A673 (cell line): ENCODE results near the gene RPAP3. TPM values are rescaled to one million over a fixed set of nuclear protein-coding genes. Genes with fewer than 3 reads are reported as not detected.
A peak's percentile ranks its signal among the peaks of the same experiment; 100 is the strongest.

Experiments
- BruUV-seq: library from RNA; stranded (reverse); fragments of 400-500 nt; replicated peaks from 2 replicates; lab custom pipeline; 2021; lab: Mats Ljungman, UMichigan
- CTCF ChIA-PET: fragments of 300-600 bp; sonication (Branson Sonifier 250); formaldehyde crosslinking; loops from one replicate; lab custom pipeline; 2022; ENCODE audit warnings: antibody characterized with exemption; lab: Charles Lee
- POLR2A ChIA-PET: fragments of 300-600 bp; sonication (Branson Sonifier 250); formaldehyde crosslinking; loops from one replicate; lab custom pipeline; 2022; ENCODE audit warnings: antibody characterized with exemption; ENCODE audit not compliant: low non-redundant PET; lab: Charles Lee
- DNase-seq: peaks from one replicate; pipeline ENCODE4 v3.0.0-alpha.2; 2015; ENCODE audit warnings: low spot score
- H3K27ac ChIP-seq: fragments of 200-600 bp; sonication (generic); 2 replicates; pipeline ENCODE4 v1.5.1; 2016; ENCODE audit warnings: mixed run types, low read depth, mild to moderate bottlenecking, mixed read lengths, antibody characterized with exemption, low read length; ENCODE audit not compliant: poor library complexity, severe bottlenecking
- H3K27me3 ChIP-seq: fragments of 200-600 bp; sonication (generic); replicated peaks from 2 replicates; pipeline ENCODE4 v1.6.1; 2017; ENCODE audit warnings: mixed run types, low read depth, mild to moderate bottlenecking, mixed read lengths, antibody characterized with exemption, low read length; ENCODE audit not compliant: insufficient read depth, poor library complexity
- H3K36me3 ChIP-seq: fragments of 200-600 bp; sonication (generic); 2 replicates; pipeline ENCODE4 v1.6.1; 2016; ENCODE audit warnings: mixed run types, mild to moderate bottlenecking, mixed read lengths, antibody characterized with exemption, low read length; ENCODE audit not compliant: insufficient read depth, poor library complexity, severe bottlenecking
- H3K4me1 ChIP-seq: fragments of 200-600 bp; sonication (generic); 2 replicates; pipeline ENCODE4 v1.6.1; 2017; ENCODE audit warnings: mixed run types, mild to moderate bottlenecking, mixed read lengths, antibody characterized with exemption, low read length; ENCODE audit not compliant: insufficient read depth, poor library complexity, severe bottlenecking
- H3K4me3 ChIP-seq: fragments of 200-600 bp; sonication (generic); 2 replicates; pipeline ENCODE4 v1.5.1; 2016; ENCODE audit warnings: low read depth, mixed run types, mild to moderate bottlenecking, mixed read lengths, low read length; ENCODE audit not compliant: poor library complexity, severe bottlenecking
- H3K9me3 ChIP-seq: fragments of 200-600 bp; sonication (generic); 2 replicates; pipeline ENCODE4 v1.6.1; 2016; ENCODE audit warnings: mixed run types, low read depth, mild to moderate bottlenecking, mixed read lengths, antibody characterized with exemption, low read length; ENCODE audit not compliant: poor library complexity, severe bottlenecking
- CTCF ChIP-seq: fragments of 300-800, 200-600 bp; sonication (generic); conservative IDR thresholded peaks from 2 replicates; pipeline ENCODE4 v1.5.1; 2017; ENCODE audit warnings: low read depth, mild to moderate bottlenecking, antibody characterized with exemption, low read length, moderate library complexity, mixed read lengths
- EZH2 ChIP-seq: fragments of 200-600 bp; sonication (generic); IDR thresholded peaks from 2 replicates; pipeline ENCODE4 v1.6.1; 2017; ENCODE audit warnings: borderline replicate concordance, low read depth, mild to moderate bottlenecking, mixed read lengths, antibody characterized with exemption, low read length; ENCODE audit not compliant: poor library complexity, severe bottlenecking
- intact Hi-C: fragments of 100-400 bp; cut with micrococcal nuclease; formaldehyde crosslinking; loops from one replicate; pipeline ENCODE4 v1.10.0; 2022; ENCODE audit not compliant: unreplicated experiment
- total RNA-seq: library from RNA; stranded (reverse); gene quantifications from 2 replicates; pipeline ENCODE4 v1.2.3, GENCODE V29; 2021

Gene RPAP3
- total RNA-seq, 1 experiment from 2014 or later: 81.1 TPM

DNA sequence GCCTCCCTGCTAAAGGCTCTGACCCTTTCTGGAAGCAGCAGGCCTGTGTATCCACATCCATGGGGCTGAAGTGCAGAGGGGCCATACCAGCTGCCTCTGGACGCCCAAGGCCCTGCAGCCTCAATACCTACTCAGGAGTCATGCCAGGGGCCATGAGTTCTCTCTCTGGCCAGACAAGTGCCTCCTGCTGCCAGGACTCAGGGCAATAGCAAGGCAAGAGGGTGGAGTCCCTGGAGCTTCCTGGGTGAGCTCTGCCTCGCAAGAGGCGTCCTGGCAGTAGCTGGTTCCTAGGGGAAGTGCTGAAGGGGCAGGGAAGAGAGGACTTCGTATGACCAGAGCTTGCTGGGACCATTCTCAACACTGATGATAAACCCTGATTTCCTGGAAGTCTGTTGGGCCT, 30.4 kb upstream of the RPAP3 start:
- intact Hi-C loops: no loop called here
- Histone ChIP-seq H3K27me3 (no peaks in the 10 kb centered on the region), H3K9me3 (no peaks in the 10 kb centered on the region), H3K4me3 (no peak overlapping the region), H3K27ac (no peak overlapping the region), H3K4me1 (peaks cover 28% of the 10 kb centered on the region), H3K36me3 (no peaks in the 10 kb centered on the region)
- POLR2A ChIA-PET: interaction anchor here (0.6 kb wide), 1 partner anchor 14 kb away, joined by 3 read pairs; no protein-coding TSS in a partner anchor
- DNase-seq: no peak
- CTCF ChIA-PET: no interaction called here
- no TSS peak for BruUV-seq
- TF ChIP-seq EZH2 (no peak), CTCF (no peak)

DNA sequence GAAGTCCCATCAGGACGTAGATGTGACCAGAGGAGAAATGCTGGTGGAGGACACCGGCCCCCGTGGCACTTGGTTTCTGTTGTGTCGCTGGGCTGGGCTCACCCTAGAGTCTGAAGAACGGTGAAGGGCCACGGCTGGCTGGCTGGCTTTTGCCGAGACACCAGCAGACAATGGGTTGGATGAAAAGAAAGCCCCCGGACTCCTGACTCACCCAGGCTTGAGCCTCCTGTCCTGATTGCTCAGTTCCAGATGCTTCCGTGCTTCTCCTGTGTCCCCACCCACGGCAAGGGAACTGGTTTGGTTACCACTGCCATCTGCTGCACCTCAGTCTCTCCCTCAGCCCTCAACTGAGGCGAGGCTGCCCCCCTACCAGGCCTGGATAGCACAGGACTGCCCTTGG, 29.8 kb upstream of the RPAP3 start:
- Histone ChIP-seq H3K27me3 (no peaks in the 10 kb centered on the region), H3K9me3 (no peaks in the 10 kb centered on the region), H3K4me1 (peaks cover 22% of the 10 kb centered on the region), H3K36me3 (no peaks in the 10 kb centered on the region), H3K27ac (peak overlapping the region; percentile 37), H3K4me3 (no peak overlapping the region)
- no TSS peak for BruUV-seq
- intact Hi-C loops: no loop called here
- no peak for DNase-seq
- POLR2A ChIA-PET: no interaction called here
- no peak for TF ChIP-seq CTCF
- no peak for TF ChIP-seq EZH2
- CTCF ChIA-PET: no interaction called here

GRCh38 chr12:47734725-47735480, 29.1 kb upstream of the RPAP3 start:
- H3K4me3 ChIP-seq: no peak overlapping the region
- no peak overlapping the region for H3K27ac ChIP-seq
- H3K4me1 ChIP-seq: peaks cover 15% of the 10 kb centered on the region
- no peaks in the 10 kb centered on the region for H3K27me3 ChIP-seq
- no TSS peak for BruUV-seq
- intact Hi-C loops: no loop called here
- TF ChIP-seq EZH2 (no peak), CTCF (no peak)
- no peaks in the 10 kb centered on the region for H3K9me3 ChIP-seq
- no peak for DNase-seq
- H3K36me3 ChIP-seq: no peaks in the 10 kb centered on the region
- ChIA-PET POLR2A (no interaction called here), CTCF (no interaction called here)
